Esophagus squamous epithelium (tissue), 5 donors: Measurements from ENCODE around the gene SEC31B. TPM values are rescaled to one million over a fixed set of nuclear protein-coding genes. Genes with fewer than 3 reads are reported as not detected.
A peak's percentile ranks its signal among the peaks of the same experiment; 100 is the strongest.

Source experiments
- DNase-seq: peaks from one replicate; lab custom pipeline; 2025; lab: John Stamatoyannopoulos, UW
- H3K27ac ChIP-seq, 4 donors: fragments of 200-600 bp; sonication (generic); one replicate each; pipeline ENCODE4 v1.5.1; 2016 to 2019; ENCODE audit warnings: mild to moderate bottlenecking in 1 of 4
- H3K27me3 ChIP-seq, 4 donors: fragments of 200-600 bp; sonication (generic); 1 replicate in 3 of 4; 2 replicates in 1 of 4; pipeline versions ENCODE4 v1.5.1 to v1.6.0; 2017 to 2021; ENCODE audit warnings: antibody characterized with exemption in 1 of 4
- H3K36me3 ChIP-seq, 3 donors: fragments of 200-600 bp; sonication (generic); one replicate each; pipeline ENCODE4 v1.5.1; 2016 to 2019
- H3K4me1 ChIP-seq, 3 donors: fragments of 200-600 bp; sonication (generic); one replicate each; pipeline ENCODE4 v1.5.1; 2017 to 2019
- H3K4me3 ChIP-seq, 4 donors: fragments of 200-600 bp; sonication (generic); 1 replicate in 3 of 4; 2 replicates in 1 of 4; pipeline ENCODE4 v1.5.1; 2016 to 2019; ENCODE audit warnings: mild to moderate bottlenecking in 2 of 4, moderate library complexity in 1 of 4
- H3K9me3 ChIP-seq, 3 donors: fragments of 200-600 bp; sonication (generic); one replicate each; pipeline ENCODE4 v1.5.1; 2016 to 2019
- POLR2A ChIP-seq, 4 donors: fragments of 450-650 bp; IDR thresholded peaks; one replicate each; pipeline ENCODE4 v1.6.1; 2017; ENCODE audit warnings: antibody characterized with exemption in 4 of 4, mild to moderate bottlenecking in 4 of 4, moderate library complexity in 3 of 4
- WGBS, 2 donors: methylation state at CpG; one replicate each; pipeline ENCODE4 v1.1.5; 2018; 5-methylcytosine and 5-hydroxymethylcytosine counted together
- intact Hi-C: fragments of 100-400 bp; cut with DNase I; formaldehyde crosslinking; loops from one replicate; pipeline ENCODE4 v1.15.0; 2022
- total RNA-seq, 4 donors: library from RNA; depleted of rRNA; stranded (reverse); fragments of >200 nt; gene quantifications; one replicate each; pipeline ENCODE4 v1.1.0, GENCODE V29; 2016
- TF ChIP-seq, protein P1 (sequence below), 6 experiments: fragments of 450-650 bp in 4 of 6; fragments of 200-600 bp in 2 of 6; sonication (generic) in 2 of 6; IDR thresholded peaks; one replicate each; pipeline ENCODE4 v1.5.1; 2016 to 2019; ENCODE audit warnings: antibody characterized with exemption in 6 of 6, mild to moderate bottlenecking in 4 of 6, moderate library complexity in 4 of 6
- donor health status: DM: yes; HTN: yes; CAD: no.

SEC31B gene, protein sequence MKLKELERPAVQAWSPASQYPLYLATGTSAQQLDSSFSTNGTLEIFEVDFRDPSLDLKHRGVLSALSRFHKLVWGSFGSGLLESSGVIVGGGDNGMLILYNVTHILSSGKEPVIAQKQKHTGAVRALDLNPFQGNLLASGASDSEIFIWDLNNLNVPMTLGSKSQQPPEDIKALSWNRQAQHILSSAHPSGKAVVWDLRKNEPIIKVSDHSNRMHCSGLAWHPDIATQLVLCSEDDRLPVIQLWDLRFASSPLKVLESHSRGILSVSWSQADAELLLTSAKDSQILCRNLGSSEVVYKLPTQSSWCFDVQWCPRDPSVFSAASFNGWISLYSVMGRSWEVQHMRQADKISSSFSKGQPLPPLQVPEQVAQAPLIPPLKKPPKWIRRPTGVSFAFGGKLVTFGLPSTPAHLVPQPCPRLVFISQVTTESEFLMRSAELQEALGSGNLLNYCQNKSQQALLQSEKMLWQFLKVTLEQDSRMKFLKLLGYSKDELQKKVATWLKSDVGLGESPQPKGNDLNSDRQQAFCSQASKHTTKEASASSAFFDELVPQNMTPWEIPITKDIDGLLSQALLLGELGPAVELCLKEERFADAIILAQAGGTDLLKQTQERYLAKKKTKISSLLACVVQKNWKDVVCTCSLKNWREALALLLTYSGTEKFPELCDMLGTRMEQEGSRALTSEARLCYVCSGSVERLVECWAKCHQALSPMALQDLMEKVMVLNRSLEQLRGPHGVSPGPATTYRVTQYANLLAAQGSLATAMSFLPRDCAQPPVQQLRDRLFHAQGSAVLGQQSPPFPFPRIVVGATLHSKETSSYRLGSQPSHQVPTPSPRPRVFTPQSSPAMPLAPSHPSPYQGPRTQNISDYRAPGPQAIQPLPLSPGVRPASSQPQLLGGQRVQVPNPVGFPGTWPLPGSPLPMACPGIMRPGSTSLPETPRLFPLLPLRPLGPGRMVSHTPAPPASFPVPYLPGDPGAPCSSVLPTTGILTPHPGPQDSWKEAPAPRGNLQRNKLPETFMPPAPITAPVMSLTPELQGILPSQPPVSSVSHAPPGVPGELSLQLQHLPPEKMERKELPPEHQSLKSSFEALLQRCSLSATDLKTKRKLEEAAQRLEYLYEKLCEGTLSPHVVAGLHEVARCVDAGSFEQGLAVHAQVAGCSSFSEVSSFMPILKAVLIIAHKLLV
- total RNA-seq = 1 to 10 TPM in 3 of 4 donors, under 1 TPM in 1; 0.85 to 7.1 (median 2.5) TPM

DNA sequence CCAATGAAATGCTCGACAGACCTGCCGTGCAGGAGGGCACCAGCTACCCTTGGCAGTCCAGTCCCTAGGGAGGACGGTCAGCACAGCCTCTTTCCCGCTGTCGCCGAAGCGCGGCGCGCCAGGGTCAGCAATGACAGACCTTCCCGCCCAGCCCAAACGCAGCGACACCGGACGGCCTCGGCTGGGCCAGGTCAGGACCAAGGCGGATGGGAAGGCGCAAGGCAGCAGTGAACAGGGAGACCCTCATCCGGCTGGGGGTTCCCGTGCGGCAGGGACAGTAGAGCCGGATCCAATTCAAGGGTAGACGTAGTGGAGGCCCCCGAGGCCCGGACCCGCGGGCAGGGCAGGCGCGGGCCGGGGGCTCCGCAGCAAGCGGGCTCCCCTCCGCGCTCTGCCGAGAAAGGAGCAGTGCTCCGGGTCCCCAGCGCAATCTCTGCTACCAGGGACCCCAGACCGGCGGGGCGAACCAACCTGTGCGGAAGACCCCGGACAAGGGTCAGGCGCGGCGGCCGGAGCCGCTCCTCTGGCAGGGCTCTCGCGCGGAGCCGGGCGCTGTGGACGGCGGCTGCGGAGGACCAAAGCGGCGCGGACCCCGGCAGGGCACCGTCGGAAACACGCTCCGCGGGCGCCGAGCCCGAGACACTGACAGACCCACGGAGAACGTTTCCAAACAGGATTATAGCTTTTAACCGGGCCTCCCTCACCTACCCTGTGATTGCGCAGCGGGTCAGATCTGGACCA, at the start of gene SEC31B:
Gene SEC31B, minus strand, starts transcription at position 551 of the 741 bp plus-strand sequence. CDS start 2,909 bp downstream, outside the sequence.
- peaks cover 6 to 16% (median 10%) of the 10 kb centered on the region in 3 donors for H3K4me1 ChIP-seq
- no peak for TF ChIP-seq POLR2A (IDR thresholded peaks at IDR 0.05)
- TF ChIP-seq, protein P1, sequence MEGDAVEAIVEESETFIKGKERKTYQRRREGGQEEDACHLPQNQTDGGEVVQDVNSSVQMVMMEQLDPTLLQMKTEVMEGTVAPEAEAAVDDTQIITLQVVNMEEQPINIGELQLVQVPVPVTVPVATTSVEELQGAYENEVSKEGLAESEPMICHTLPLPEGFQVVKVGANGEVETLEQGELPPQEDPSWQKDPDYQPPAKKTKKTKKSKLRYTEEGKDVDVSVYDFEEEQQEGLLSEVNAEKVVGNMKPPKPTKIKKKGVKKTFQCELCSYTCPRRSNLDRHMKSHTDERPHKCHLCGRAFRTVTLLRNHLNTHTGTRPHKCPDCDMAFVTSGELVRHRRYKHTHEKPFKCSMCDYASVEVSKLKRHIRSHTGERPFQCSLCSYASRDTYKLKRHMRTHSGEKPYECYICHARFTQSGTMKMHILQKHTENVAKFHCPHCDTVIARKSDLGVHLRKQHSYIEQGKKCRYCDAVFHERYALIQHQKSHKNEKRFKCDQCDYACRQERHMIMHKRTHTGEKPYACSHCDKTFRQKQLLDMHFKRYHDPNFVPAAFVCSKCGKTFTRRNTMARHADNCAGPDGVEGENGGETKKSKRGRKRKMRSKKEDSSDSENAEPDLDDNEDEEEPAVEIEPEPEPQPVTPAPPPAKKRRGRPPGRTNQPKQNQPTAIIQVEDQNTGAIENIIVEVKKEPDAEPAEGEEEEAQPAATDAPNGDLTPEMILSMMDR (IDR thresholded peaks at IDR 0.05) = no peak
- no peak for DNase-seq
- 26 to 32% methylated on average over 5 to 13 of the region's 72 CpGs for WGBS, 2 donors
- peaks cover 0 to 12% (median 0%) of the 10 kb centered on the region in 4 donors for H3K27me3 ChIP-seq
- H3K9me3 ChIP-seq = no peaks in the 10 kb centered on the region
- peaks cover 0 to 39% (median 5%) of the 10 kb centered on the region in 3 donors for H3K36me3 ChIP-seq
- peak within 1 kb of the TSS; percentile 14 to 64 (median 46) for H3K4me3 ChIP-seq
- H3K27ac ChIP-seq = no peak within 1 kb of the TSS
- intact Hi-C loops = loop anchor here (5.0 to 10.0 kb wide), 2 partner anchors 85 to 182 kb away; no protein-coding TSS in a partner anchor

DNA sequence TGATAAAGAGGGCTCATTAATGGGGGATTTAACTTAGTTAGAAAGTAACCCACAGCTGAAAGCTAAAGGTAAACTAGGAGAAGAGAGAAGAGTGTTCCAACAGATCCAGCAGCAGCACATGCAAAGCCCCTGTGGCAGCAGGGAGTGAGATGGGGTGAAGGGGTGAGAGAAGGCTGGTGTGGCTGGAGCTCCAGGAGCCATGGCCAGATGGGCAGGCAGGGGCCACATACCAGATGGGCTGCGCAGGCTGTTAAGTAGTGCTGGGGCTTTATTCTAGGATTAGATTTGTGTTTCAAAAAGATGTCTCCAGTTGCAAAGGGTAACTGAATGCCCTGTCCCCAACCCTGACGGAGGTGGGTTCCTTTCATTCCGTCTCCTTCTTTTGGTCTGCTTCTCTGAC, 49.3 kb upstream of the SEC31B start:
- no peak for DNase-seq
- no peak overlapping the region for H3K4me3 ChIP-seq
- no peak for TF ChIP-seq POLR2A (IDR thresholded peaks at IDR 0.05)
- TF ChIP-seq, protein P1 (IDR thresholded peaks at IDR 0.05) = no peak
- 66 to 84% methylated on average over 3 of the region's 3 CpGs for WGBS, 2 donors
- no peaks in the 10 kb centered on the region for H3K36me3 ChIP-seq
- peaks cover 0 to 100% (median 7%) of the 10 kb centered on the region in 4 donors for H3K27me3 ChIP-seq
- H3K4me1 ChIP-seq = no peaks in the 10 kb centered on the region
- no peak overlapping the region for H3K27ac ChIP-seq
- intact Hi-C loops = no loop called here
- no peaks in the 10 kb centered on the region for H3K9me3 ChIP-seq

DNA sequence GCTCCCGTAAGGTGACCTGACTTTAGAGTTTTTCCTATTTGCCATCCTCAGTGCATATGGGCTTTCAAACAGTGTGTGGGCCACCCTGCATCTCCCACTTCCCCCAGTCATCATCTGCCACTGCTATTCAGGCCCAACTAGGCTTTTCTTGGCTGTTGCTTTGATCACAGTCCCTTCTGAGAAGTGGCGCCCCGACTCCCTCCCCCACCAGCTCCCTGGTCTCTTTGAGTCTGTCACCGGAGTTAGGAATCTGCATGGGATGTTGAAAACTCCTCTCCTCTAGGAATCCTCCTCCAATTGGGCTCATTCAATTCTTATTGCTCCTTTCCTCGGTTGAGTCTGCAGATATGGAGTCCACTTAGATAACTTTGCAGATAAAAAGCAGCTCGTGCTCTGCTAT, 48.2 kb upstream of the SEC31B start:
- peaks cover 0 to under 1% (median 0%) of the 10 kb centered on the region in 3 donors for H3K4me1 ChIP-seq
- H3K27me3 ChIP-seq = peaks cover 0 to 100% (median 8%) of the 10 kb centered on the region in 4 donors
- no peak for DNase-seq
- intact Hi-C loops = no loop called here
- no peaks in the 10 kb centered on the region for H3K36me3 ChIP-seq
- WGBS, 2 donors = 27 to 35% methylated on average over 3 to 6 of the region's 6 CpGs
- no peaks in the 10 kb centered on the region for H3K9me3 ChIP-seq
- H3K27ac ChIP-seq = no peak overlapping the region
- TF ChIP-seq, protein P1 (IDR thresholded peaks at IDR 0.05) = no peak
- no peak for TF ChIP-seq POLR2A (IDR thresholded peaks at IDR 0.05)
- no peak overlapping the region for H3K4me3 ChIP-seq

DNA sequence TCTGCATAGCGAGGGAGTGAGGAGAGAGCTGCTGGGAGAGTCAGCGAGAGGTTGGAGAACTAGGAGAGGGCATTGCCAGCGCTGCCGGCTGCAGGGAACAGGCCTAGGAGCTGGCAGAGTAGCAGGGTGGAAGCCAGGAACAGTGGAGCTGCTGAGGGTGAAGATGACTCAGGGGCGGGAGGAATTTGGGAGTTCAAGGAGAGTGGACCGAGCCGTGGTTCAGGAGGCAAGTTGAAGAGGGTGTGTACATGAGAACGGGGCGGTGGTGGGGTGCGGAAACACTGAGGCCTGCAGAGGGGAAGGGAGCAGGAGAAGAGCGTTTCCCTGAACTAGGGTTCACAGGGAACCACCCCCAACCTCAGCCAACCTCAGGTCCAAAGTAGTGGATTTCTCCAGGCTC, 47.6 kb upstream of the SEC31B start:
- no peak overlapping the region for H3K27ac ChIP-seq
- no peak overlapping the region for H3K4me3 ChIP-seq
- TF ChIP-seq POLR2A (IDR thresholded peaks at IDR 0.05) = no peak
- TF ChIP-seq, protein P1 (IDR thresholded peaks at IDR 0.05) = no peak
- H3K4me1 ChIP-seq = peaks cover 4 to 7% (median 5%) of the 10 kb centered on the region in 3 donors
- 33 to 55% methylated on average over 11 of the region's 11 CpGs for WGBS, 2 donors
- peaks cover 0 to 3% (median 0%) of the 10 kb centered on the region in 3 donors for H3K9me3 ChIP-seq
- H3K27me3 ChIP-seq = peaks cover 0 to 100% (median 12%) of the 10 kb centered on the region in 4 donors
- H3K36me3 ChIP-seq = no peaks in the 10 kb centered on the region
- DNase-seq = no peak
- intact Hi-C loops = no loop called here
